ENCODE measurements around the gene TMEM269. TPM values are rescaled to one million over a fixed set of nuclear protein-coding genes. Genes with fewer than 3 reads are reported as not detected.

The TMEM269 gene
- total RNA-seq, 1 donor from 2014 or later = not detected

DNA sequence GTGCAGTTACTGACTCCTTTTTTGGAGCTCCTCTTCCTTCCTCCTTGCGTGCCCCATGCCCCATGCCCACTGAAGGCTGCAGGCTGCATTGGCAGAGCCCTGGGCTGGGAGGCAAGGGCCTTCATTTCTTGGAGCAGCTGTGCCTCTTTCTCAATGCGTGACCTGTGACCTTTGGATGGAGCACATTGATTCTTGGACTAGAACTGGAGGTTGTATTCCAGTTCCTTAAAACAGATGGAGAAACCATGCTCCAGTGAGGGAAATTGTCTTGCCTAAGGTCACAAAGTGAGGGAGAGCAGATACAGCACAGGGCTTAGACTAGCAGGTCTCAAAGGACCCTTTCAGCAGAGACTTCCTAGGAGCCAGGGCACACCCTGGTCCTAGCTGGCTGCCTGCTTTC, 9.0 kb downstream of the TMEM269 start:
- intact Hi-C loops (cut with micrococcal nuclease) = no loop called here
- TF ChIP-seq, protein P1, sequence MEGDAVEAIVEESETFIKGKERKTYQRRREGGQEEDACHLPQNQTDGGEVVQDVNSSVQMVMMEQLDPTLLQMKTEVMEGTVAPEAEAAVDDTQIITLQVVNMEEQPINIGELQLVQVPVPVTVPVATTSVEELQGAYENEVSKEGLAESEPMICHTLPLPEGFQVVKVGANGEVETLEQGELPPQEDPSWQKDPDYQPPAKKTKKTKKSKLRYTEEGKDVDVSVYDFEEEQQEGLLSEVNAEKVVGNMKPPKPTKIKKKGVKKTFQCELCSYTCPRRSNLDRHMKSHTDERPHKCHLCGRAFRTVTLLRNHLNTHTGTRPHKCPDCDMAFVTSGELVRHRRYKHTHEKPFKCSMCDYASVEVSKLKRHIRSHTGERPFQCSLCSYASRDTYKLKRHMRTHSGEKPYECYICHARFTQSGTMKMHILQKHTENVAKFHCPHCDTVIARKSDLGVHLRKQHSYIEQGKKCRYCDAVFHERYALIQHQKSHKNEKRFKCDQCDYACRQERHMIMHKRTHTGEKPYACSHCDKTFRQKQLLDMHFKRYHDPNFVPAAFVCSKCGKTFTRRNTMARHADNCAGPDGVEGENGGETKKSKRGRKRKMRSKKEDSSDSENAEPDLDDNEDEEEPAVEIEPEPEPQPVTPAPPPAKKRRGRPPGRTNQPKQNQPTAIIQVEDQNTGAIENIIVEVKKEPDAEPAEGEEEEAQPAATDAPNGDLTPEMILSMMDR (IDR thresholded peaks at IDR 0.05; ENCODE audit: borderline replicate concordance) = no peak
- Histone ChIP-seq H3K4me3 (no peak overlapping the region), H3K27me3 (ENCODE audit: low read depth) (no peaks in the 10 kb centered on the region), H3K27ac (replicated peaks) (no peak overlapping the region), H3K9me3 (replicated peaks) (no peaks in the 10 kb centered on the region), H3K36me3 (no peaks in the 10 kb centered on the region), H3K4me1 (no peaks in the 10 kb centered on the region)
- no peak for DNase-seq

DNA sequence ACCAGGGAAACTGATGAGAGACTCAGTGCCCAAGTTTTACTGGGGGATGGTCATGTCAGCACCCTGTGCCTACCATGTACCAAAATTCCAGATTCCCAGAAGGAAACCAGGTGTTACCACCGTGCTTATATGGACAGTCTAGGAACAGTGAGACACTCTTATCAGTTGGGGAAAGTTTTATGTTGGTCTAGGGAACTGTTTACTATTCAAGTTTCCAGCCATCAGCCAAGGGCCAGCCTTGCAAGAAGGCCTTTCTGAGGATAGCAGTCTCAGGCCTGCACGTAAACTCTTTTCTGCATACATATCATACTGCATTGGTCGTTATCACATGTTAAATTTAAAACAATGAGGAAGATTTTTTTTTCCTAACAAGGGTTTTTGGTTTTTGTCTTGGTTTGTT, 12.6 kb downstream of the TMEM269 start:
- Histone ChIP-seq H3K36me3 (no peaks in the 10 kb centered on the region), H3K27me3 (ENCODE audit: low read depth) (no peaks in the 10 kb centered on the region), H3K4me1 (no peaks in the 10 kb centered on the region), H3K27ac (replicated peaks) (no peak overlapping the region), H3K4me3 (no peak overlapping the region), H3K9me3 (replicated peaks) (no peaks in the 10 kb centered on the region)
- intact Hi-C loops (cut with micrococcal nuclease) = no loop called here
- TF ChIP-seq, protein P1 (IDR thresholded peaks at IDR 0.05; ENCODE audit: borderline replicate concordance) = no peak
- DNase-seq = no peak

DNA sequence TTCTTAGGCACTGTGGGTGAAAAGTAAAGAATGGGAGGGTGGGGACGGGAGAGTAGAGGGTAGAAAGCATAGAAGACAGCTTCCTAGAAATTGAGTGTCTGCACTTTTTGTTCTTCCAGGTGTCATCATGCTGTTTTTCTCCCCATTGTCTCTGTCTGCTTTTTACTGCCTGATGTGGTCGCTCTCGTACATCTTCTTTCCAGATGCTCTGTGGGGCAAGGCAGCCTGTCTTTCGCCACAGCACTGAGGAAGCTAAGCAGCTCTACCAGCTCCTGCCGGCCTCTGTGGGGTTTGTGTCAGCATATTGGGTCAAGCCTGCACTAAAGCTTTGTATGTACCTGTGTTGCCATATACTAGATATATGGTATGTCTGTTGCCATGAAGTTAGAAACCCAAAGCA, 13.2 kb downstream of the TMEM269 start:
- Histone ChIP-seq H3K4me3 (no peak overlapping the region), H3K36me3 (no peaks in the 10 kb centered on the region), H3K27me3 (ENCODE audit: low read depth) (no peaks in the 10 kb centered on the region), H3K4me1 (no peaks in the 10 kb centered on the region), H3K9me3 (replicated peaks) (no peaks in the 10 kb centered on the region), H3K27ac (replicated peaks) (no peak overlapping the region)
- TF ChIP-seq, protein P1 (IDR thresholded peaks at IDR 0.05; ENCODE audit: borderline replicate concordance) = no peak
- no peak for DNase-seq
- intact Hi-C loops (cut with micrococcal nuclease) = no loop called here

- no peaks in the 10 kb centered on the region for H3K9me3 ChIP-seq (replicated peaks)
- H3K4me3 ChIP-seq = no peak overlapping the region
- peaks cover 6% of the 10 kb centered on the region for H3K36me3 ChIP-seq
- H3K27me3 ChIP-seq (ENCODE audit: low read depth) = no peaks in the 10 kb centered on the region
- TF ChIP-seq, protein P1 (IDR thresholded peaks at IDR 0.05; ENCODE audit: borderline replicate concordance) = no peak
- intact Hi-C loops (cut with micrococcal nuclease) = no loop called here
- no peak overlapping the region for H3K27ac ChIP-seq (replicated peaks)
- peaks cover 6% of the 10 kb centered on the region for H3K4me1 ChIP-seq
- no peak for DNase-seq
Measured at GRCh38 chr1:42801832-42802473, 17.2 kb downstream of the TMEM269 start.

DNA sequence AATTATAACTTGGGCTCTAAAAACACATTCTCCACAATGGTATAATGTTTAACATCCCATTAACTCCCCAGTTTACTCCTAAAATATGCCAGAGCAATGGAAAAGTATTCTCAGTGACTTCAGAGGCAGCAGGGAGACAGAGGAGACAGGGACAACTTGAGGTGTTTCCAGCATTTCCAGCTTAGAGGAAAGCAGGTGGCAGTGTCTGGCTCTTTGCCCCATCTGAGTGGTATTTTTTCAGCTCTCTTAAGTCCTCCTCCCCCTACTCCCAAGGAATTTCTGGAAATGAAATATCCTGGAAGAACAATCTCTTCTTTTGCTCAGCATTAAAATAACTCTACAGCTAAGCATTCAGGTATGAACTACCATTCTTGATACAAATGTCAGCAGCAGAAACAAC, 21.4 kb downstream of the TMEM269 start:
- TF ChIP-seq, protein P1 (IDR thresholded peaks at IDR 0.05; ENCODE audit: borderline replicate concordance) = no peak
- no peak overlapping the region for H3K27ac ChIP-seq (replicated peaks)
- peaks cover 6% of the 10 kb centered on the region for H3K4me1 ChIP-seq
- no peak for DNase-seq
- H3K9me3 ChIP-seq (replicated peaks) = no peaks in the 10 kb centered on the region
- no peak overlapping the region for H3K4me3 ChIP-seq
- intact Hi-C loops (cut with micrococcal nuclease) = no loop called here
- H3K36me3 ChIP-seq = peaks cover 13% of the 10 kb centered on the region
- H3K27me3 ChIP-seq (ENCODE audit: low read depth) = no peaks in the 10 kb centered on the region
